WERI-Rb-1 (cell line): Measurements from ENCODE around the gene DDC.

ENCODE experiments used
- DNase-seq: peaks from one replicate; pipeline ENCODE4 v3.0.0-alpha.2; 2020
- H3K27ac ChIP-seq: fragments of 250-450 bp; sonication (Bioruptor Pico); 2 replicates; pipeline ENCODE4 v1.5.1; 2020; ENCODE audit warnings: mild to moderate bottlenecking, moderate library complexity
- H3K27me3 ChIP-seq: fragments of 250-450 bp; sonication (Bioruptor Pico); 2 replicates; pipeline ENCODE4 v1.5.1; 2021; ENCODE audit warnings: mild to moderate bottlenecking, low read depth, moderate library complexity; ENCODE audit not compliant: insufficient read depth, severe bottlenecking
- H3K36me3 ChIP-seq: fragments of 250-450 bp; sonication (Bioruptor Pico); 2 replicates; pipeline ENCODE4 v1.5.1; 2020; ENCODE audit warnings: mild to moderate bottlenecking, moderate library complexity
- H3K4me3 ChIP-seq: 2 replicates; pipeline ENCODE4 v1.5.1; 2011; ENCODE audit warnings: low read depth, mild to moderate bottlenecking, control low read depth, low read length
- H3K9me3 ChIP-seq: fragments of 250-450 bp; sonication (Bioruptor Pico); 2 replicates; pipeline ENCODE4 v1.5.1; 2021; ENCODE audit warnings: mild to moderate bottlenecking, moderate library complexity; ENCODE audit not compliant: severe bottlenecking
- CTCF ChIP-seq: IDR thresholded peaks from 2 replicates; pipeline ENCODE4 v1.5.1; 2011; ENCODE audit warnings: low read depth, mild to moderate bottlenecking, control low read depth, inconsistent platforms, low read length

The DDC gene

DNA sequence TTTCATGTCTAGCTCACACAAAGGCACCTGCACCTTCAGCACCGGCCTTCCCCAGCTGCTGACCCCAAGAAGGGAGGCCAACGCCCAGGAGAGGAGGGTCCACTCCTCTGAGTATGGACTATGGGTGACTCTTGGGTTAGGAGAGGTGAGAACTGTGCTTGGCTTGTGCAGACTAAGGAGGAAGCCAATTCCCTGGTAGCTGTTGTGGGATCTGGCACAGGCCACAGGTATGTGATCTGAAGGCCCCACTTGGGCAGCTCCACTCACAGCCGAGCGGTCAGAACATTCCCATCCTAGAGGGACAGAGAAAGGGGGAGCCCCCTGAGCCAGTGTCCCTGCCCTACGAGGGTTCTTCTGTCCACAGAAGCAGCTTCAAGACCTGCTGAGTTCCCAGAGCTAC is 62.3 kb downstream of the DDC start:
- no peak for DNase-seq

GRCh38 chr7:50502001-50502684 is 63.1 kb downstream of the DDC start:
- peak; percentile 21 for DNase-seq
- H3K9me3 ChIP-seq = no peaks in the 10 kb centered on the region
- no peaks in the 10 kb centered on the region for H3K36me3 ChIP-seq
- no peak overlapping the region for H3K27ac ChIP-seq
- H3K27me3 ChIP-seq = no peaks in the 10 kb centered on the region
- H3K4me3 ChIP-seq = no peak overlapping the region
- TF ChIP-seq CTCF = no peak

More for the DNA sequence above, 62.3 kb downstream of the DDC start:
- H3K36me3 ChIP-seq = no peaks in the 10 kb centered on the region
- no peak overlapping the region for H3K4me3 ChIP-seq
- no peaks in the 10 kb centered on the region for H3K27me3 ChIP-seq
- no peak for TF ChIP-seq CTCF
- no peaks in the 10 kb centered on the region for H3K9me3 ChIP-seq
- no peak overlapping the region for H3K27ac ChIP-seq

DNA sequence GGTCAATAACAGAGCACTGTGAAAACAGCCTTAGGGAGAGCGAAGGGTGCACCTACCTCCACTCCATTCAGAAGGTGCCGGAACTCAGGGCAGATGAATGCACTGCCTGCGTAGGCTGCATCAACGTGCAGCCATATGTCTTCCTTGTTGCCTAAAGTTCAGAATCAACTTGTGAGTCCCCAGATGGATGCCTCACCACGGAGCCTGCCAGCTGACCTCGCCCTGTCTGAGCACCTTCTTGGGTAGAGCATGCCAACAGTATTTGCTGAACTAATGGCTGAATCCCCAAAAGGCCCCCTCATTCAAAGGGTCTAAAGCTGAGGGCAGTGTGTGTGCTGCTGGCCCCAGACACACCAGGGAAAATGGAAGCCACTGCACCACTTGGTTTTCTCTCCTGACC is 66.1 kb downstream of the DDC start:
- TF ChIP-seq CTCF = no peak
- Histone ChIP-seq H3K27me3 (no peaks in the 10 kb centered on the region), H3K9me3 (no peaks in the 10 kb centered on the region), H3K36me3 (no peaks in the 10 kb centered on the region), H3K4me3 (no peak overlapping the region), H3K27ac (no peak overlapping the region)
- no peak for DNase-seq

- Histone ChIP-seq H3K27ac (no peak overlapping the region), H3K9me3 (no peaks in the 10 kb centered on the region), H3K27me3 (no peaks in the 10 kb centered on the region), H3K4me3 (no peak overlapping the region), H3K36me3 (no peaks in the 10 kb centered on the region)
- TF ChIP-seq CTCF = no peak
- no peak for DNase-seq
Measured at GRCh38 chr7:50497968-50498367, 67.2 kb downstream of the DDC start.

- Histone ChIP-seq H3K9me3 (no peaks in the 10 kb centered on the region), H3K4me3 (no peak overlapping the region), H3K27me3 (no peaks in the 10 kb centered on the region), H3K36me3 (no peaks in the 10 kb centered on the region), H3K27ac (no peak overlapping the region)
- DNase-seq = no peak
- no peak for TF ChIP-seq CTCF
Measured at GRCh38 chr7:50497068-50497642, 68.0 kb downstream of the DDC start.

GRCh38 chr7:50496569-50496968 is 68.6 kb downstream of the DDC start:
- no peaks in the 10 kb centered on the region for H3K9me3 ChIP-seq
- no peak for DNase-seq
- no peak overlapping the region for H3K27ac ChIP-seq
- H3K27me3 ChIP-seq = no peaks in the 10 kb centered on the region
- no peaks in the 10 kb centered on the region for H3K36me3 ChIP-seq
- H3K4me3 ChIP-seq = no peak overlapping the region
- TF ChIP-seq CTCF = no peak
